PC-3 (cell line): Measurements from ENCODE around the gene SLC35A4. TPM values are rescaled to one million over a fixed set of nuclear protein-coding genes. Genes with fewer than 3 reads are reported as not detected.

Experiments
- ATAC-seq: fragments of 200-7000 bp; cut with Tn5 transposase; 2 replicates; pipeline ENCODE4 v1.9.1; 2020; ENCODE audit warnings: mild to moderate bottlenecking, moderate library complexity
- BruUV-seq: library from RNA; stranded (reverse); fragments of 400-500 nt; replicated peaks from 2 replicates; lab custom pipeline; 2021; lab: Mats Ljungman, UMichigan
- CTCF ChIA-PET: fragments of 300-600 bp; sonication (Branson Sonifier 250); formaldehyde crosslinking; loops from one replicate; lab custom pipeline; 2022; ENCODE audit warnings: antibody characterized with exemption; lab: Charles Lee
- POLR2A ChIA-PET: fragments of 300-600 bp; sonication (Branson Sonifier 250); formaldehyde crosslinking; loops from one replicate; lab custom pipeline; 2022; ENCODE audit warnings: antibody characterized with exemption; ENCODE audit not compliant: unreplicated experiment; lab: Charles Lee
- DNase-seq: peaks from one replicate; pipeline ENCODE4 v3.0.0-alpha.2; 2015
- H2AFZ ChIP-seq: fragments of 300-600 bp; sonication (generic); 2 replicates; pipeline ENCODE4 v1.6.0; 2016; ENCODE audit warnings: antibody characterized with exemption, low read length
- H3F3A ChIP-seq: fragments of 300-600 bp; sonication (generic); one replicate; pipeline ENCODE4 v1.6.0; 2017; ENCODE audit warnings: antibody characterized with exemption, low read length, control low read depth, mild to moderate bottlenecking; ENCODE audit not compliant: unreplicated experiment
- H3K27ac ChIP-seq: fragments of 300-600 bp; sonication (generic); 2 replicates; pipeline ENCODE4 v1.5.1; 2016; ENCODE audit warnings: mild to moderate bottlenecking, low read length
- H3K27me3 ChIP-seq: fragments of 300-600 bp; sonication (generic); 2 replicates; pipeline ENCODE4 v1.6.1; 2016; ENCODE audit warnings: low read length, mixed read lengths
- H3K36me3 ChIP-seq: fragments of 300-600 bp; sonication (generic); 2 replicates; pipeline ENCODE4 v1.6.1; 2016; ENCODE audit warnings: low read depth, mixed run types, low read length, mixed read lengths
- H3K4me1 ChIP-seq: fragments of 300-600 bp; sonication (generic); 2 replicates; pipeline ENCODE4 v1.5.1; 2016; ENCODE audit warnings: low read length; ENCODE audit not compliant: insufficient read depth
- H3K4me2 ChIP-seq: fragments of 300-600 bp; sonication (generic); 2 replicates; pipeline ENCODE4 v1.6.0; 2016; ENCODE audit warnings: low read length
- H3K4me3 ChIP-seq: fragments of 300-600 bp; sonication (generic); 2 replicates; pipeline ENCODE4 v1.5.1; 2016; ENCODE audit warnings: mild to moderate bottlenecking, low read length, mixed read lengths
- H3K79me2 ChIP-seq: fragments of 300-600 bp; sonication (generic); 2 replicates; pipeline ENCODE4 v1.6.1; 2017; ENCODE audit warnings: low read length, mixed read lengths
- H3K9ac ChIP-seq: fragments of 300-600 bp; sonication (generic); 2 replicates; pipeline ENCODE4 v1.6.0; 2016; ENCODE audit warnings: mild to moderate bottlenecking, low read length
- H3K9me2 ChIP-seq: fragments of 300-600 bp; sonication (generic); replicated peaks from 2 replicates; pipeline ENCODE4 v1.6.1; 2016; ENCODE audit warnings: mixed run types, low read length, mixed read lengths
- H3K9me3 ChIP-seq: fragments of 300-600 bp; sonication (generic); 2 replicates; pipeline ENCODE4 v1.6.1; 2016; ENCODE audit warnings: low read length, mixed read lengths
- H4K20me1 ChIP-seq: fragments of 300-600 bp; sonication (generic); 2 replicates; pipeline ENCODE4 v1.6.1; 2016; ENCODE audit warnings: low read length, mixed read lengths
- EZH2 ChIP-seq: fragments of 300-600 bp; sonication (generic); IDR thresholded peaks from one replicate; pipeline ENCODE4 v1.6.1; 2017; ENCODE audit warnings: antibody characterized with exemption, mild to moderate bottlenecking, low read length; ENCODE audit not compliant: unreplicated experiment
- EZH2phosphoT487 ChIP-seq: fragments of 300-600 bp; sonication (generic); IDR thresholded peaks from 2 replicates; pipeline ENCODE4 v1.6.1; 2018; ENCODE audit warnings: mild to moderate bottlenecking, antibody characterized with exemption, low read length, borderline replicate concordance
- intact Hi-C: fragments of 100-400 bp; cut with micrococcal nuclease; formaldehyde crosslinking; loops from 2 replicates; pipeline ENCODE4 v1.9.0; 2023
- total RNA-seq: library from RNA; depleted of rRNA; stranded (reverse); fragments of >200 nt; gene quantifications from 2 replicates; pipeline ENCODE4 v1.2.3, GENCODE V29; 2014
- TF ChIP-seq, protein P1 (sequence below): fragments of 300-600 bp; sonication (generic); conservative IDR thresholded peaks from 2 replicates; pipeline ENCODE4 v1.5.1; 2017; ENCODE audit warnings: antibody characterized with exemption, low read depth, mild to moderate bottlenecking, low read length

SLC35A4 gene
- total RNA-seq, 1 experiment from 2014 or later, result 25.0 TPM

DNA sequence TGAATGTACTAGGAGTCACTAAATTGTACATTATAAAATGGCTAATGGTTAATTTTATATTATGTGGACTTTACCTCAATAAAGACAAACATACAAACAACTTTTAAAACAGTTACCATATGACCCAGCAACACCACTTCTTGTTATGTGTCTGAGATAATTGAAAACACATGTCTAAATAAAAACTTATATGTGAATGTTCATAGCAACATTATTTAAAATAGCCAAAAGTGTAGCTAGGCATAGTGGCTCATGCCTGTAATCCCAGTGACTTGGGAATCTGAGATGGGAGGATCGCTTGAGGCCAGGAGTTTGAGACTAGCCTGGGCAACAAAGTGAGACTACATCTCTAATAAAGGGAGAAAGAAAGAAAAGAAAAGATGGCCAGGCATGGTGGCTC lies 22.9 kb downstream of the SLC35A4 start:
- Histone ChIP-seq H3K79me2 (no peaks in the 10 kb centered on the region), H3K9me3 (no peaks in the 10 kb centered on the region), H3F3A (no peaks in the 10 kb centered on the region), H2AFZ (no peak overlapping the region), H3K4me2 (no peak overlapping the region), H3K4me3 (no peak overlapping the region), H3K27me3 (no peaks in the 10 kb centered on the region), H3K9me2 (no peaks in the 10 kb centered on the region), H3K36me3 (no peaks in the 10 kb centered on the region), H3K27ac (no peak overlapping the region), H3K4me1 (no peaks in the 10 kb centered on the region), H3K9ac (no peak overlapping the region), H4K20me1 (no peaks in the 10 kb centered on the region)
- ATAC-seq (no peak), DNase-seq (no peak)
- TF ChIP-seq EZH2 (no peak), EZH2phosphoT487 (no peak)
- TF ChIP-seq, protein P1, sequence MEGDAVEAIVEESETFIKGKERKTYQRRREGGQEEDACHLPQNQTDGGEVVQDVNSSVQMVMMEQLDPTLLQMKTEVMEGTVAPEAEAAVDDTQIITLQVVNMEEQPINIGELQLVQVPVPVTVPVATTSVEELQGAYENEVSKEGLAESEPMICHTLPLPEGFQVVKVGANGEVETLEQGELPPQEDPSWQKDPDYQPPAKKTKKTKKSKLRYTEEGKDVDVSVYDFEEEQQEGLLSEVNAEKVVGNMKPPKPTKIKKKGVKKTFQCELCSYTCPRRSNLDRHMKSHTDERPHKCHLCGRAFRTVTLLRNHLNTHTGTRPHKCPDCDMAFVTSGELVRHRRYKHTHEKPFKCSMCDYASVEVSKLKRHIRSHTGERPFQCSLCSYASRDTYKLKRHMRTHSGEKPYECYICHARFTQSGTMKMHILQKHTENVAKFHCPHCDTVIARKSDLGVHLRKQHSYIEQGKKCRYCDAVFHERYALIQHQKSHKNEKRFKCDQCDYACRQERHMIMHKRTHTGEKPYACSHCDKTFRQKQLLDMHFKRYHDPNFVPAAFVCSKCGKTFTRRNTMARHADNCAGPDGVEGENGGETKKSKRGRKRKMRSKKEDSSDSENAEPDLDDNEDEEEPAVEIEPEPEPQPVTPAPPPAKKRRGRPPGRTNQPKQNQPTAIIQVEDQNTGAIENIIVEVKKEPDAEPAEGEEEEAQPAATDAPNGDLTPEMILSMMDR, result no peak
- intact Hi-C loops, result no loop called here
- POLR2A ChIA-PET, result no interaction called here
- CTCF ChIA-PET, result no interaction called here
- no TSS peak for BruUV-seq

DNA sequence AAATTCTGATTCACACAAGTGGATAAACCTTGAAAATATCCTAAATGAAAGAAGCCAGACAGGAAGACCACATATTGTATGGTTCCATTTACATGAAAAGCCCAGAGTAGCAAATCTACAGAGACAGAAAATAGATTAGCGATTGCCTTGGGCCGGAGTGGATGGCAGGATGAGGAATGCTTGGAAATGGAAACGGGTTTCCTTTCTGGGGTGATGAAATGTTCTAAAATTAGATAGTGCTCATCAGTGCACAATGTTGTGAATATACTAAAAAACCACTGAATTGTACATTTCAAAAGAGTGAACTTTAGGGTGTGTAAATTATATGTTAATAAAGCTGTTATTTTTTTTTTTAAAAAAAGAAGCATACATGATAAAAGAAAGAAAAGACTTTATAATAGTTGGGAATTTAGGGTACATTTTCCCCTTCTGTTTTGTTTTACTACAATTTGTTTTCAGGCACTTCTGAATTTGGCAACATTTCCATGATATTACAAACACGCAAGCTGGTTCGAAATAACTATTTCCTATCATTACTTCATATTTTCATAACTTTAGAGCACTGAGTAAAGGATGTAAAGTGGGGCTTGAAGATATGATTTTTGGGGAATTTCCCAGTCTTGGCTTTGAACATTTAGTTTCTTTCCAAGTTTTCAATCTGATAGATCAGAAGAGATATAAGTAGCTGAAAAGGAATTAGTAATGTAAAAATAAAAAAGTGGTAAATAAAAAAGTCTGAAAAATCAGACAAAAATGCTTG lies 23.9 kb downstream of the SLC35A4 start:
- CTCF ChIA-PET, result no interaction called here
- no peaks in the 10 kb centered on the region for H3K9me2 ChIP-seq
- POLR2A ChIA-PET, result no interaction called here
- H3K79me2 ChIP-seq, result no peaks in the 10 kb centered on the region
- no peak overlapping the region for H3K4me2 ChIP-seq
- ATAC-seq, result no peak
- no TSS peak for BruUV-seq
- H4K20me1 ChIP-seq, result no peaks in the 10 kb centered on the region
- no peak overlapping the region for H3K27ac ChIP-seq
- TF ChIP-seq EZH2phosphoT487 (no peak), EZH2 (no peak)
- TF ChIP-seq, protein P1, result no peak
- no peaks in the 10 kb centered on the region for H3K36me3 ChIP-seq
- no peak overlapping the region for H3K9ac ChIP-seq
- DNase-seq, result no peak
- no peaks in the 10 kb centered on the region for H3K9me3 ChIP-seq
- no peaks in the 10 kb centered on the region for H3K4me1 ChIP-seq
- intact Hi-C loops, result no loop called here
- no peak overlapping the region for H2AFZ ChIP-seq
- no peaks in the 10 kb centered on the region for H3K27me3 ChIP-seq
- no peaks in the 10 kb centered on the region for H3F3A ChIP-seq
- no peak overlapping the region for H3K4me3 ChIP-seq

DNA sequence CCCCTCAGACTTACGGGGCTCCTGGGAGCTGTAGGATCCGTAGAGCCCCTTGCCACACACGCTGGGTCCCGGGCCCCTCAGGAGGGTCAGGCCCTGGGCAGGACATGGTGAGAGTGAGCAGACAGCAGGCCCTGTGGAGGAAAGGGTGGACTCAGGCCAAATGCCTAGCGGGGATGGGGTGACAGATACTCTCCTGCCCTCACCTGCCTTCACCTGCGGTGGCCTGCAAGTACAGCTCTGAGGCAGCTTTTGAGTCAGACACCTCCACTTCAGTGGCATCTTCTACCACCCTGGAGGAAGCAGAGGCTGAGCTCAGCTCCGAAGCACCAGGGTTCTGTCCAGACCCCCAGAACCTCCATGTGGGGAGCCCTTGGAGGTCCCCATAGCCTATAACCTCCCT lies 26.2 kb downstream of the SLC35A4 start:
- Histone ChIP-seq H3K27ac (no peak overlapping the region), H3K36me3 (no peaks in the 10 kb centered on the region), H3K9me3 (no peaks in the 10 kb centered on the region), H3K4me1 (no peaks in the 10 kb centered on the region), H3K27me3 (no peaks in the 10 kb centered on the region), H3K4me3 (no peak overlapping the region), H2AFZ (no peak overlapping the region), H3K79me2 (no peaks in the 10 kb centered on the region), H3F3A (no peaks in the 10 kb centered on the region), H3K9ac (no peak overlapping the region), H3K9me2 (no peaks in the 10 kb centered on the region), H3K4me2 (no peak overlapping the region), H4K20me1 (no peaks in the 10 kb centered on the region)
- no peak for ATAC-seq
- intact Hi-C loops, result no loop called here
- BruUV-seq, result no TSS peak
- no peak for DNase-seq
- POLR2A ChIA-PET, result no interaction called here
- no peak for TF ChIP-seq EZH2phosphoT487
- TF ChIP-seq, protein P1, result no peak
- TF ChIP-seq EZH2, result no peak
- CTCF ChIA-PET, result no interaction called here
